Naive B cell (primary cell): Measurements from ENCODE around the gene HNRNPAB. TPM values are rescaled to one million over a fixed set of nuclear protein-coding genes. Genes with fewer than 3 reads are reported as not detected.
"Not testable (repeated sequence)": the region's sequence is repeated elsewhere in the genome, so short reads cannot be mapped to it uniquely, and the experiment has no call there.

Experiments
- ATAC-seq, 2 donors: fragments of 150-1000 bp; cut with Tn5 transposase; 2 replicates each; pipeline ENCODE4 v1.10.0; 2021; ENCODE audit warnings: low read depth in 2 of 2, mild to moderate bottlenecking in 2 of 2, moderate library complexity in 2 of 2
- DNase-seq: peaks from one replicate; pipeline ENCODE4 v3.0.0; 2022
- H3K27ac Mint-ChIP-seq, 6 donors: one replicate each; pipeline ENCODE4 v1.8.0; 2020 to 2022; ENCODE audit warnings: mild to moderate bottlenecking in 6 of 6, mixed read lengths in 6 of 6, moderate library complexity in 5 of 6, inconsistent platforms in 2 of 6
- H3K27me3 Mint-ChIP-seq, 3 donors: one replicate each; pipeline ENCODE4 v1.8.0; 2021 to 2022; ENCODE audit warnings: mixed read lengths in 3 of 3, mild to moderate bottlenecking in 1 of 3
- H3K36me3 Mint-ChIP-seq, 2 donors: one replicate each; pipeline ENCODE4 v1.8.0; 2020 to 2022; ENCODE audit warnings: mixed read lengths in 2 of 2, inconsistent platforms in 1 of 2, mild to moderate bottlenecking in 1 of 2
- H3K4me1 Mint-ChIP-seq, 3 donors: one replicate each; pipeline ENCODE4 v1.8.0; 2020 to 2022; ENCODE audit warnings: mixed read lengths in 3 of 3, inconsistent platforms in 1 of 3, mild to moderate bottlenecking in 1 of 3, moderate library complexity in 1 of 3
- H3K4me3 Mint-ChIP-seq, 8 donors: one replicate each; pipeline ENCODE4 v1.8.0; 2020 to 2022; ENCODE audit warnings: mild to moderate bottlenecking in 8 of 8, mixed read lengths in 8 of 8, moderate library complexity in 8 of 8, inconsistent platforms in 2 of 8
- H3K9me3 Mint-ChIP-seq, 7 donors: one replicate each; pipeline ENCODE4 v1.8.0; 2020 to 2022; ENCODE audit warnings: mixed read lengths in 7 of 7, mild to moderate bottlenecking in 5 of 7, inconsistent platforms in 2 of 7, moderate library complexity in 1 of 7
- polyA plus RNA-seq, 6 donors: library from polyadenylated mRNA; unstranded; fragments of 300-500 nt; fragmentation: Illumina TruSeq; gene quantifications; one replicate each; pipeline ENCODE4 v1.2.3, GENCODE V29; 2021; ENCODE audit warnings: low read depth in 6 of 6

The HNRNPAB gene
- polyA plus RNA-seq, 6 donors from 2014 or later, result 33.3 to 65.8 (median 51.7) TPM

- Mint-ChIP-seq H3K27ac (peak overlapping the region in 4 of 6 donors; percentile 73 to 93 (median 80)), H3K4me3 (peak overlapping the region in 7 of 8 donors; percentile 57 to 79 (median 70)), H3K4me1 (peaks cover 25 to 52% (median 38%) of the 10 kb centered on the region in 3 donors)
- ATAC-seq, H3K27me3 Mint-ChIP-seq, H3K9me3 Mint-ChIP-seq, H3K36me3 Mint-ChIP-seq: not testable (repeated sequence)
- DNase-seq, result peak; percentile 14
Observed at GRCh38 chr5:178239626-178240301, 35.4 kb downstream of the HNRNPAB start.

GRCh38 chr5:178240341-178240741, 36.0 kb downstream of the HNRNPAB start:
- H3K27ac Mint-ChIP-seq, result peak overlapping the region in 5 of 6 donors; percentile 78 to 97 (median 92)
- peak in 1 of 2 donors; percentile 20 for ATAC-seq
- no peaks in the 10 kb centered on the region for H3K36me3 Mint-ChIP-seq
- DNase-seq, result no peak
- H3K4me1 Mint-ChIP-seq, result peaks cover 21 to 46% (median 33%) of the 10 kb centered on the region in 3 donors
- no peaks in the 10 kb centered on the region for H3K27me3 Mint-ChIP-seq
- peak overlapping the region; percentile 5 to 89 (median 78) for H3K4me3 Mint-ChIP-seq
- H3K9me3 Mint-ChIP-seq, result no peaks in the 10 kb centered on the region

DNA sequence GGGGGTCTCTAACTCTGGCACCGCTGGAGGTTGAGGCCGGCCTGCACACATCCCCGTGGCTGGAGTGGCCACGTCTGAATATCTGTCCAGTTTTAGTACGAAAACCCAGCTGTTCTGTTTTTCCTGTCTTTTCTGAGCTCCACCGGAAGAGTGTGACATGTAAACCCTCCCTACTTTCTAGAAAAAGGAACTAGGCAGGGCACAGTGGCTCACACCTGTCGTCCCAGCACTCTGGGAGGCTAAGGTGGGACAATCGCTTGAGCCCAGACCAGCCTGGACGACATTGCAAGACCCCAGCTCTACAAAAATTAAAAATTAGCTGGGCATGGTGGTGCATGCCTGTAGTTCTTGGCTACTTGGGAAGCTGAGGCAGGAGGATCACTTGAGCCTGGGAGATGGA, 36.4 kb downstream of the HNRNPAB start:
- Mint-ChIP-seq H3K4me1 (peaks cover 21 to 43% (median 33%) of the 10 kb centered on the region in 3 donors), H3K27ac (peak overlapping the region; percentile 61 to 97 (median 85))

GRCh38 chr5:178241231-178241663, 36.9 kb downstream of the HNRNPAB start:
- DNase-seq, result no peak
- Mint-ChIP-seq H3K9me3 (no peaks in the 10 kb centered on the region), H3K4me1 (peaks cover 21 to 45% (median 33%) of the 10 kb centered on the region in 3 donors), H3K36me3 (no peaks in the 10 kb centered on the region), H3K27me3 (no peaks in the 10 kb centered on the region), H3K4me3 (peak overlapping the region; percentile 5 to 89 (median 78)), H3K27ac (peak overlapping the region; percentile 61 to 97 (median 85))
- peak in 1 of 2 donors; percentile 22 for ATAC-seq

More for the DNA sequence above, 36.4 kb downstream of the HNRNPAB start:
- Mint-ChIP-seq H3K4me3 (peak overlapping the region; percentile 5 to 89 (median 78)), H3K9me3 (no peaks in the 10 kb centered on the region), H3K36me3 (no peaks in the 10 kb centered on the region), H3K27me3 (no peaks in the 10 kb centered on the region)
- ATAC-seq (peak; percentile 55 to 78), DNase-seq (peak; percentile 21)

- ATAC-seq (no peak), DNase-seq (no peak)
- H3K27me3 Mint-ChIP-seq, result no peaks in the 10 kb centered on the region
- no peaks in the 10 kb centered on the region for H3K36me3 Mint-ChIP-seq
- peak overlapping the region in 3 of 6 donors; percentile 56 to 92 (median 78) for H3K27ac Mint-ChIP-seq
- no peaks in the 10 kb centered on the region for H3K9me3 Mint-ChIP-seq
- H3K4me1 Mint-ChIP-seq, result peaks cover 21 to 46% (median 35%) of the 10 kb centered on the region in 3 donors
- H3K4me3 Mint-ChIP-seq, result peak overlapping the region in 3 of 8 donors; percentile 24 to 85 (median 73)
Observed at GRCh38 chr5:178241688-178242231, 37.4 kb downstream of the HNRNPAB start.

DNA sequence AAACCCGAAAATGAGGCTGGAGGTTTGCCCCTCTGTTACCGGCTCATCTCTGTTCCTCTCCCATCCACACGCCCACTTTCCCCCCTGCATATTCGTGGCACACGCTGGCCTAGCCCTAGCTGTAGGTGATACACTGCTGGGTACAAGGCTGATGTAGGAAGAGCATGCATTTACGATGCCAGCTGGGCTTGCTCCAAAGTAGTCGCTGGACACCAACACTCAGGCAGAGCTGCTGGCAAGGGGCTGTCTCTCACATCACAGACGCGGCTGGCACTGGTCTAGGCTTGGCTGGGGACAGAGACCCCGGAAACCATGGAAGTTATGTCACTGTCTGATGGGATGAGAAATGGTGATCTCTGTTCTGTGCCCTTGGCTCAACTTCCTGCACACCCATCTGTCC, 38.1 kb downstream of the HNRNPAB start:
- DNase-seq, result no peak
- no peaks in the 10 kb centered on the region for H3K36me3 Mint-ChIP-seq
- H3K4me3 Mint-ChIP-seq, result peak overlapping the region in 6 of 8 donors; percentile 5 to 73 (median 54)
- peak overlapping the region in 3 of 6 donors; percentile 9 to 70 (median 47) for H3K27ac Mint-ChIP-seq
- no peaks in the 10 kb centered on the region for H3K27me3 Mint-ChIP-seq
- ATAC-seq, result no peak
- peaks cover 21 to 50% (median 41%) of the 10 kb centered on the region in 3 donors for H3K4me1 Mint-ChIP-seq
- H3K9me3 Mint-ChIP-seq, result no peaks in the 10 kb centered on the region

- ATAC-seq (no peak), DNase-seq (no peak)
- no peaks in the 10 kb centered on the region for H3K36me3 Mint-ChIP-seq
- no peak overlapping the region for H3K4me3 Mint-ChIP-seq
- H3K27me3 Mint-ChIP-seq, result no peaks in the 10 kb centered on the region
- no peak overlapping the region for H3K27ac Mint-ChIP-seq
- H3K9me3 Mint-ChIP-seq, result no peaks in the 10 kb centered on the region
- peaks cover 21 to 46% (median 41%) of the 10 kb centered on the region in 3 donors for H3K4me1 Mint-ChIP-seq
Observed at GRCh38 chr5:178244576-178244975, 40.2 kb downstream of the HNRNPAB start.

- Mint-ChIP-seq H3K27ac (no peak overlapping the region), H3K4me1 (peaks cover 21 to 48% (median 41%) of the 10 kb centered on the region in 3 donors), H3K36me3 (no peaks in the 10 kb centered on the region), H3K4me3 (no peak overlapping the region), H3K9me3 (no peaks in the 10 kb centered on the region), H3K27me3 (no peaks in the 10 kb centered on the region)
- no peak for DNase-seq
- ATAC-seq, result no peak
Observed at GRCh38 chr5:178245389-178245788, 41.1 kb downstream of the HNRNPAB start.

DNA sequence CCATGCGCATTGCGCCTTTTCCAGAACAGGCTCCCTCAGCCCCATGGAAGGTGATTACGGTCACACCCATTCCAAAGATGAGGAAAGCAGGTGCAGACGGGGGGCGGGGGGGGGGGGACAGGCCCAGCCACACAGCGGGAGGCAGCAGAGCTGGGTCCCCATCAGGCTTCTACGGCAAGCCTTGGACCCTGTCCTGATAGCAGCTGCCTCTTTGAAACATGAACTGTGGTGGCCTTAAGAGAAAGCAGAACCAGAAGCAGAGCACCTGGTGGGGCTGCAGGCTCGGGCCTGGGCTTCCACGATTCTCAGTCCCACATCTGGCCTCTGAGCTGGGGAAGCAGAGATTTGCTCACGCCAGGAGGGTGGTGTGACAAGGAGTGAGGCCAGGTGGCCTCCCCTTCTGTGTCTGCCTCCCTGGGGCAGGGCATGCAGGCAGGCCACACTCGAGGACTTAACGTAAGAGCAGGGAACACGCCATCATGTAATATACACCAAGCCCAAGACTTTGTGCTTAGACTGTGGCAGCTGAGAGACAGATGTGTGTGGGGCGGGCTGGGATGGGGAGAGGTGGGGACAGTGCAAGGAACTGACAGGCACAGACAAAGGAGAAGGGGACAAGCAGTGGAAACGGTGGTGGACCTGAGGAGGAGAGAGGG, 42.4 kb downstream of the HNRNPAB start:
- peak overlapping the region in 1 of 6 donors; percentile 61 for H3K27ac Mint-ChIP-seq
- H3K4me1 Mint-ChIP-seq, result peaks cover 13 to 48% (median 30%) of the 10 kb centered on the region in 3 donors
- ATAC-seq (no peak), DNase-seq (no peak)
- no peak overlapping the region for H3K4me3 Mint-ChIP-seq
- H3K9me3 Mint-ChIP-seq, result no peaks in the 10 kb centered on the region
- no peaks in the 10 kb centered on the region for H3K36me3 Mint-ChIP-seq
- no peaks in the 10 kb centered on the region for H3K27me3 Mint-ChIP-seq

GRCh38 chr5:178247481-178248456, 43.4 kb downstream of the HNRNPAB start:
- H3K4me3 Mint-ChIP-seq, result peak overlapping the region in 2 of 8 donors; percentile 21 to 22

DNA sequence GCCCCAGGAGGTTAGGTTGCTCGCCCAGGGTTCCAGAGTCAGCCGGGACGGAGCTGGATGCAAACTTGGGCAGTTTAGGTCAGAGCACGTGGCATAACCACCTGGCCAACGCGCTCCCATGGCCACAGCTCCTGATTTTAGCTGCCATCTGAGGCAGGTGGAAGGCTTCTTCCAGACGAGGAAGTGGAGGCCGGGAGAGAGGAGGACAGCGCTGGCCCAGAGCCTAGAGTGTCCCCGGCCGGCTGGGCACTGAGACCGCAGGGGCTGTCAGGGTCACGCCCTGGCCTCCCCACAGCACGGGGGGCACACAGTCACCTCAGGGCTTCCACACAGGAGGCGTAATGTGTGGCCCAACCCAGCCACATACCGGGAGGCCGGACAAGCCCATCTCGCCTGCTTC, 44.4 kb downstream of the HNRNPAB start:
- ATAC-seq (no peak), DNase-seq (no peak)
- Mint-ChIP-seq H3K9me3 (no peaks in the 10 kb centered on the region), H3K4me1 (peaks cover 12 to 56% (median 36%) of the 10 kb centered on the region in 3 donors), H3K27ac (peak overlapping the region in 1 of 6 donors; percentile 33), H3K27me3 (no peaks in the 10 kb centered on the region), H3K4me3 (peak overlapping the region in 3 of 8 donors; percentile 47 to 69 (median 56)), H3K36me3 (no peaks in the 10 kb centered on the region)

More at GRCh38 chr5:178247481-178248456, 43.4 kb downstream of the HNRNPAB start:
- Mint-ChIP-seq H3K4me1 (peaks cover 12 to 54% (median 33%) of the 10 kb centered on the region in 3 donors), H3K9me3 (no peaks in the 10 kb centered on the region), H3K27ac (no peak overlapping the region), H3K27me3 (no peaks in the 10 kb centered on the region), H3K36me3 (no peaks in the 10 kb centered on the region)
- DNase-seq (no peak), ATAC-seq (no peak)

GRCh38 chr5:178249191-178249989, 45.1 kb downstream of the HNRNPAB start:
- Mint-ChIP-seq H3K36me3 (no peaks in the 10 kb centered on the region), H3K4me1 (peaks cover 12 to 58% (median 36%) of the 10 kb centered on the region in 3 donors), H3K9me3 (no peaks in the 10 kb centered on the region), H3K27me3 (no peaks in the 10 kb centered on the region), H3K27ac (peak overlapping the region in 4 of 6 donors; percentile 55 to 97 (median 92)), H3K4me3 (peak overlapping the region in 5 of 8 donors; percentile 56 to 85 (median 68))
- DNase-seq, result no peak
- ATAC-seq, result peak; percentile 37 to 56
